Caco-2 (cell line): ENCODE data around the gene DCAF5. TPM values are rescaled to one million over a fixed set of nuclear protein-coding genes. Genes with fewer than 3 reads are reported as not detected.

Experiments used
- BruUV-seq: library from RNA; stranded (reverse); fragments of 400-500 nt; replicated peaks from 2 replicates; lab custom pipeline; 2021; lab: Mats Ljungman, UMichigan
- CTCF ChIA-PET: fragments of 300-600 bp; sonication (Branson Sonifier 250); formaldehyde crosslinking; loops from one replicate; lab custom pipeline; 2022; ENCODE audit warnings: antibody characterized with exemption; lab: Charles Lee
- POLR2A ChIA-PET: fragments of 300-600 bp; sonication (Branson Sonifier 250); formaldehyde crosslinking; loops from one replicate; lab custom pipeline; 2022; ENCODE audit warnings: antibody characterized with exemption; lab: Charles Lee
- DNase-seq, 2 experiments: peaks; one replicate each; pipeline versions ENCODE4 v3.0.0 to v3.0.0-alpha.2; 2020 to 2022
- H3K27me3 ChIP-seq: replicated peaks from 2 replicates; pipeline ENCODE4 v1.6.0; 2011; ENCODE audit warnings: low read length; ENCODE audit not compliant: control insufficient read depth, insufficient read depth
- H3K36me3 ChIP-seq: 2 replicates; pipeline ENCODE4 v1.5.1; 2011; ENCODE audit warnings: low read length; ENCODE audit not compliant: control insufficient read depth, insufficient read depth
- H3K4me1 ChIP-seq: fragments of 250-450 bp; sonication (Bioruptor Pico); 2 replicates; pipeline ENCODE4 v1.5.1; 2020; ENCODE audit warnings: mild to moderate bottlenecking
- H3K4me3 ChIP-seq: 2 replicates; pipeline ENCODE4 v1.5.1; 2011; ENCODE audit warnings: low read depth, mild to moderate bottlenecking, control low read depth, low read length
- H3K9me3 ChIP-seq: fragments of 250-450 bp; sonication (Bioruptor Pico); 2 replicates; pipeline ENCODE4 v1.5.1; 2020; ENCODE audit warnings: mild to moderate bottlenecking, moderate library complexity
- H3K27ac Mint-ChIP-seq: one replicate; pipeline ENCODE4 v1.8.0; 2022; ENCODE audit warnings: mixed read lengths; ENCODE audit not compliant: unreplicated experiment
- H3K27me3 Mint-ChIP-seq: one replicate; pipeline ENCODE4 v1.8.0; 2022; ENCODE audit warnings: mixed read lengths; ENCODE audit not compliant: insufficient read depth, unreplicated experiment
- H3K36me3 Mint-ChIP-seq: one replicate; pipeline ENCODE4 v1.8.0; 2022; ENCODE audit warnings: mild to moderate bottlenecking, mixed read lengths; ENCODE audit not compliant: insufficient read depth, unreplicated experiment
- H3K4me1 Mint-ChIP-seq: one replicate; pipeline ENCODE4 v1.8.0; 2022; ENCODE audit warnings: low read depth, mixed read lengths; ENCODE audit not compliant: unreplicated experiment
- H3K4me3 Mint-ChIP-seq: one replicate; pipeline ENCODE4 v1.8.0; 2022; ENCODE audit warnings: mild to moderate bottlenecking, moderate library complexity, mixed read lengths; ENCODE audit not compliant: unreplicated experiment
- H3K9me3 Mint-ChIP-seq: one replicate; pipeline ENCODE4 v1.8.0; 2022; ENCODE audit warnings: mixed read lengths; ENCODE audit not compliant: unreplicated experiment
- intact Hi-C: fragments of 100-400 bp; cut with micrococcal nuclease; formaldehyde crosslinking; loops from one replicate; pipeline ENCODE4 v1.10.0; 2022; ENCODE audit not compliant: unreplicated experiment
- total RNA-seq: library from RNA; stranded (reverse); gene quantifications from 2 replicates; pipeline ENCODE4 v1.2.3, GENCODE V29; 2022
- TF ChIP-seq, protein P1 (sequence below), 2 experiments: fragments of 200-600 bp in 1 of 2; IDR thresholded peaks; 1 replicate in 1 of 2; 2 replicates in 1 of 2; pipeline versions ENCODE4 v1.5.1 to v1.8.0; 2011 to 2022; ENCODE audit warnings: antibody characterized with exemption in 1 of 2, control low read depth in 1 of 2, inconsistent platforms in 1 of 2, low read depth in 1 of 2, low read length in 1 of 2, mild to moderate bottlenecking in 1 of 2, moderate library complexity in 1 of 2; ENCODE audit not compliant: insufficient read depth in 1 of 2, severe bottlenecking in 1 of 2, unreplicated experiment in 1 of 2

The DCAF5 gene
- total RNA-seq, 1 experiment from 2014 or later = 34.8 TPM

DNA sequence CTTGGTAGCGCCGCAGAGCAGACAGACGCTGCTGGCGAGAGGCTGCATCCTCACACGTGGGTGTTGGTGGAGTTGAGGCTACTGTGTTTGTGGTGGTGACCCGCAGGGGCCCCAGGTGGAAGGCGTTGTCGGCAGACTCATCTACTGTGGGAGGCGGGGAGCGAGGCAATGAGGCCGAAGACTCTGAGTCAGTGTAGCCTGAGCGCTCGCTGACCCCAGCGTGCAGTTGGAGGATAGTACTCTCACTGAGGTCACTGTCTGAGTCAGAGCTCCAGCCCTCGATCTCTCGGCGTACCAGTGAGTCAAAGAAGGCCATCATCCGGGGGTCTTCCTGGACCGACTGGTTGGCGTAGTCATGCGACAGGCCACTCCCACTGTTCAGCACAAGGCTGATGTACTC, 97.8 kb downstream of the DCAF5 start:
- Mint-ChIP-seq H3K9me3 (no peaks in the 10 kb centered on the region), H3K27me3 (no peaks in the 10 kb centered on the region), H3K36me3 (peaks cover 45% of the 10 kb centered on the region), H3K27ac (no peak overlapping the region), H3K4me1 (peaks cover 22% of the 10 kb centered on the region), H3K4me3 (no peak overlapping the region)
- ChIA-PET CTCF (no interaction called here), POLR2A (no interaction called here)
- H3K36me3 ChIP-seq = peaks cover 3% of the 10 kb centered on the region
- intact Hi-C loops = no loop called here
- BruUV-seq = no TSS peak
- no peak overlapping the region for H3K4me3 ChIP-seq
- DNase-seq = no peak
- TF ChIP-seq, protein P1, sequence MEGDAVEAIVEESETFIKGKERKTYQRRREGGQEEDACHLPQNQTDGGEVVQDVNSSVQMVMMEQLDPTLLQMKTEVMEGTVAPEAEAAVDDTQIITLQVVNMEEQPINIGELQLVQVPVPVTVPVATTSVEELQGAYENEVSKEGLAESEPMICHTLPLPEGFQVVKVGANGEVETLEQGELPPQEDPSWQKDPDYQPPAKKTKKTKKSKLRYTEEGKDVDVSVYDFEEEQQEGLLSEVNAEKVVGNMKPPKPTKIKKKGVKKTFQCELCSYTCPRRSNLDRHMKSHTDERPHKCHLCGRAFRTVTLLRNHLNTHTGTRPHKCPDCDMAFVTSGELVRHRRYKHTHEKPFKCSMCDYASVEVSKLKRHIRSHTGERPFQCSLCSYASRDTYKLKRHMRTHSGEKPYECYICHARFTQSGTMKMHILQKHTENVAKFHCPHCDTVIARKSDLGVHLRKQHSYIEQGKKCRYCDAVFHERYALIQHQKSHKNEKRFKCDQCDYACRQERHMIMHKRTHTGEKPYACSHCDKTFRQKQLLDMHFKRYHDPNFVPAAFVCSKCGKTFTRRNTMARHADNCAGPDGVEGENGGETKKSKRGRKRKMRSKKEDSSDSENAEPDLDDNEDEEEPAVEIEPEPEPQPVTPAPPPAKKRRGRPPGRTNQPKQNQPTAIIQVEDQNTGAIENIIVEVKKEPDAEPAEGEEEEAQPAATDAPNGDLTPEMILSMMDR (IDR thresholded peaks at IDR 0.05; ENCODE audit: insufficient read depth in 1 of 2, low read depth in 1 of 2, low read length in 1 of 2, severe bottlenecking in 1 of 2, unreplicated experiment in 1 of 2) = no peak
- H3K9me3 ChIP-seq = no peaks in the 10 kb centered on the region
- H3K27me3 ChIP-seq = no peaks in the 10 kb centered on the region
- peaks cover 21% of the 10 kb centered on the region for H3K4me1 ChIP-seq

- Mint-ChIP-seq H3K4me1 (peaks cover 22% of the 10 kb centered on the region), H3K27me3 (no peaks in the 10 kb centered on the region), H3K27ac (no peak overlapping the region), H3K4me3 (no peak overlapping the region), H3K9me3 (no peaks in the 10 kb centered on the region), H3K36me3 (peaks cover 34% of the 10 kb centered on the region)
- Histone ChIP-seq H3K27me3 (no peaks in the 10 kb centered on the region), H3K4me1 (peaks cover 26% of the 10 kb centered on the region), H3K36me3 (peaks cover 3% of the 10 kb centered on the region), H3K4me3 (no peak overlapping the region), H3K9me3 (no peaks in the 10 kb centered on the region)
- intact Hi-C loops = no loop called here
- DNase-seq = no peak
- CTCF ChIA-PET = no interaction called here
- no TSS peak for BruUV-seq
- TF ChIP-seq, protein P1 (IDR thresholded peaks at IDR 0.05; ENCODE audit: insufficient read depth in 1 of 2, low read depth in 1 of 2, low read length in 1 of 2, severe bottlenecking in 1 of 2, unreplicated experiment in 1 of 2) = no peak
- POLR2A ChIA-PET = no interaction called here
Observed at GRCh38 chr14:69054030-69054429, 98.9 kb downstream of the DCAF5 start.

DNA sequence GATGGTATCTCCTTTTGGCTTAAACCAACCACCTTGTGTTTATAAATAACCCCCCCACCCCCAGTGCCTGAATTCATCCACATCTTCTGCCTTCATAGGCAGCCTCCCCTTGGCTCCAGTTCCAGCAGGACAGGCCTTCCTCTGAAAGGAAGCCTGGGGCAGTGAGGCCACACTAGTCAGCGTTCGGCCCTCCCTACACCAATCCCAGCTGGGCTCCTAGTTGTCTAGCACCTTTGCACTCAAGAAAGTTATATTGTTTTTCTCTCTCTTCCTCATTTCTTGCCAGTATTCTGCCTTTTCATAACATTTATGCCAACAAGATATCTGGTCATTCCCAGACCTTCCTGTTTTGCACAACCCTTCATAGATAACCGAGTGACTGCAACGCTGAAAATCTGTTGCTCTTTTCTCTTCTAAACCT, 100.7 kb downstream of the DCAF5 start:
- no peak overlapping the region for H3K4me3 ChIP-seq
- ChIA-PET POLR2A (no interaction called here), CTCF (no interaction called here)
- H3K27me3 ChIP-seq = no peaks in the 10 kb centered on the region
- H3K4me3 Mint-ChIP-seq = no peak overlapping the region
- DNase-seq = no peak
- TF ChIP-seq, protein P1 (IDR thresholded peaks at IDR 0.05; ENCODE audit: insufficient read depth in 1 of 2, low read depth in 1 of 2, low read length in 1 of 2, severe bottlenecking in 1 of 2, unreplicated experiment in 1 of 2) = no peak
- H3K36me3 ChIP-seq = peaks cover 3% of the 10 kb centered on the region
- H3K9me3 ChIP-seq = no peaks in the 10 kb centered on the region
- no peaks in the 10 kb centered on the region for H3K9me3 Mint-ChIP-seq
- H3K4me1 ChIP-seq = peaks cover 26% of the 10 kb centered on the region
- no peak overlapping the region for H3K27ac Mint-ChIP-seq
- intact Hi-C loops = no loop called here
- no peaks in the 10 kb centered on the region for H3K27me3 Mint-ChIP-seq
- peaks cover 22% of the 10 kb centered on the region for H3K4me1 Mint-ChIP-seq
- H3K36me3 Mint-ChIP-seq = peaks cover 20% of the 10 kb centered on the region
- TSS peak; percentile 31 for BruUV-seq
